A549 treated with CpdA at 1 μM for 4 hours (cell line): Measurements from ENCODE around the gene EDEM2. TPM values are rescaled to one million over a fixed set of nuclear protein-coding genes. Genes with fewer than 3 reads are reported as not detected.

ENCODE experiments used
- total RNA-seq: library from RNA; stranded (reverse); fragments of 200-300 nt; extraction: Qiagen RNA extraction; gene quantifications from 5 replicates; pipeline ENCODE4 v1.2.3, GENCODE V29; 2022; ENCODE audit warnings: low read depth

EDEM2 gene, protein sequence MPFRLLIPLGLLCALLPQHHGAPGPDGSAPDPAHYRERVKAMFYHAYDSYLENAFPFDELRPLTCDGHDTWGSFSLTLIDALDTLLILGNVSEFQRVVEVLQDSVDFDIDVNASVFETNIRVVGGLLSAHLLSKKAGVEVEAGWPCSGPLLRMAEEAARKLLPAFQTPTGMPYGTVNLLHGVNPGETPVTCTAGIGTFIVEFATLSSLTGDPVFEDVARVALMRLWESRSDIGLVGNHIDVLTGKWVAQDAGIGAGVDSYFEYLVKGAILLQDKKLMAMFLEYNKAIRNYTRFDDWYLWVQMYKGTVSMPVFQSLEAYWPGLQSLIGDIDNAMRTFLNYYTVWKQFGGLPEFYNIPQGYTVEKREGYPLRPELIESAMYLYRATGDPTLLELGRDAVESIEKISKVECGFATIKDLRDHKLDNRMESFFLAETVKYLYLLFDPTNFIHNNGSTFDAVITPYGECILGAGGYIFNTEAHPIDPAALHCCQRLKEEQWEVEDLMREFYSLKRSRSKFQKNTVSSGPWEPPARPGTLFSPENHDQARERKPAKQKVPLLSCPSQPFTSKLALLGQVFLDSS
- total RNA-seq, result 40.2 to 48.7 TPM (median 48.1 TPM) in 5 replicates

GRCh38 chr20:35146920-35147574 is at the start of gene EDEM2:
EDEM2 (minus strand) TSS chr20:35147336; CDS start chr20:35147258, 78 bp downstream.

GRCh38 chr20:35171753-35172433 is 24.8 kb upstream of the EDEM2 start, which contains the start of gene PROCR:
PROCR (plus strand) TSS chr20:35172072; CDS start chr20:35172155, 83 bp downstream.

GRCh38 chr20:35092524-35093266 is 54.4 kb downstream of the EDEM2 start, which contains the start of gene TRPC4AP:
TRPC4AP (minus strand) TSS chr20:35092807; CDS start chr20:35092781, 26 bp downstream.

Other genes starting within 250 kb of the EDEM2 start
- 52.5 to 61.5 TPM (median 57.1 TPM) in 5 replicates for gene GSS, start 191.5 kb downstream of the EDEM2 start, total RNA-seq
- gene MYH7B, start 191.5 kb downstream of the EDEM2 start, total RNA-seq, result 0.02 to 0.20 TPM (median 0.06 TPM) in 4 of 5 replicates, not detected in the other
- 52.0 to 59.2 TPM (median 57.5 TPM) in 5 replicates for gene TRPC4AP, start 54.5 kb downstream of the EDEM2 start, total RNA-seq
- gene PROCR, start 24.7 kb upstream of the EDEM2 start, total RNA-seq, result 92.4 to 129 TPM (median 124 TPM) in 5 replicates
- 15.8 to 20.6 TPM (median 18.5 TPM) in 5 replicates for gene MMP24, start 79.4 kb upstream of the EDEM2 start, total RNA-seq
- gene MMP24OS, start 130.8 kb upstream of the EDEM2 start, total RNA-seq, result 47.8 to 84.2 TPM (median 74.9 TPM) in 5 replicates
- 343 to 392 TPM (median 386 TPM) in 5 replicates for gene EIF6, start 137.4 kb upstream of the EDEM2 start, total RNA-seq
- 0.03 to 0.06 TPM (median 0.05 TPM) in 3 of 5 replicates, not detected in the others for gene FAM83C, start 145.1 kb upstream of the EDEM2 start, total RNA-seq